Cardiac septum (tissue), 1 donor: ENCODE measurements around the gene RNU5B-1. TPM values are rescaled to one million over a fixed set of nuclear protein-coding genes. Genes with fewer than 3 reads are reported as not detected.

ENCODE experiments used
- DNase-seq: peaks from one replicate; pipeline ENCODE4 v3.0.0-alpha.2; 2020; ENCODE audit warnings: low spot score
- intact Hi-C: fragments of 100-400 bp; cut with DNase I; formaldehyde crosslinking; loops from one replicate; pipeline ENCODE4 v1.14.0; 2022
- total RNA-seq: library from RNA; stranded (reverse); fragmentation: NEBNext Ultra II Directional; extraction: Animal tissue kit (Norgen Biotek cat#: 25700); gene quantifications from one replicate; pipeline ENCODE4 v1.2.1, GENCODE V29; 2021
- donor health status: DM: no; HTN: no; CAD: no.

RNU5B-1 gene
- total RNA-seq, 1 donor from 2014 or later = 29.8 TPM

GRCh38 chr15:65286704-65287519 is 17.6 kb upstream of the RNU5B-1 start, which contains the start of gene PARP16:
TSS of gene PARP16 (minus strand) at chr15:65286883. CDS start at chr15:65286426, 457 bp downstream.
- intact Hi-C loops = loop anchor here (5.0 kb wide), 1 partner anchor 100 kb away; the partner anchor contains the start of gene CLPX

DNA sequence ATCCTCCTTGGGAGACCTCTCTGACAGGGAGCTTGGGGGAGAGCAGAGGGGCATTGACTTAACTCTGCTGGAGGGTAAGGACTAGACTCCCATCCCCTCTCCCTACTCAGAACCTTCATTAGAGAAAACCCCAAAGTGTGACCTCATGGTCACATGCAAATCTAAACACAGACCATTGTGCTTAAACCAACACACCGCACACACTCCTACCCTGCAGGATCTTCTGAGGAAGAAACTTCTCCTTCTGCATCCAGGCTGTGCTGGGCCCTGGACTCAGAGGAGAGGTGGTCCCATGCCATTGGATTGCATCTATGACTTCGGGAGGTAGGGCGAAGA is 17.0 kb upstream of the RNU5B-1 start:
- DNase-seq = no peak
- intact Hi-C loops = loop anchor here (5.0 kb wide), 1 partner anchor 100 kb away; the partner anchor contains the start of gene CLPX

More at GRCh38 chr15:65286704-65287519, 17.6 kb upstream of the RNU5B-1 start, which contains the start of gene PARP16:
- peak; percentile 98 for DNase-seq

DNA sequence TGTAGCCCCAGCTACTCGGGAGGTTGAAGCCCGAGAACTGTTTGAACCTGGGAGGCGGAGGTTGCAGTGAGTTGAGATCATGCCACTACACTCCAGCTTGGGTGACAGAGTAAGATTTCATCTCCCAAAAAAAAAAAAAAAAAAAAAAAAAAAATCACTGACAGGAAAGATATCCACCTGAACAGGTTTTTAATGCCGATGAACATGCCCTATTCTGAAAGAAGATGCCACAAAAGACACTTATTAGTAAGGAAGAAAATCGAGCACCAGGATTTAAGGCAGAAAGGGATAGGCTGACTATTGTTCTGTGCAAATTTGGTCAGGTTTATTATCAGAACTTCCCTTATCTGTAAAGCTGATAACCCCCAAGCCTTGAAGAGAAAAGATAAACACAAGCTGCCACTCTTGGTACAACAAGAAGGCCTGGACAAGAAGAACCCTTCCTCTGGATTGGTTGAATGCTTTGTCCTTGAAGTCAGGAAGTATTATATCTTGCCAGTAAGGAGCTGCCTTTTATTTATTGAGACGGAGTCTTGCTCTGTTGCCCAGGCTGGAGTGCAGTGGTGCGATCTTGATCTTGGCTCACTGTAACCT is 15.1 kb upstream of the RNU5B-1 start:
- intact Hi-C loops = loop anchor here (5.0 kb wide), 1 partner anchor 102 kb away; the partner anchor contains the start of gene CLPX
- no peak for DNase-seq

DNA sequence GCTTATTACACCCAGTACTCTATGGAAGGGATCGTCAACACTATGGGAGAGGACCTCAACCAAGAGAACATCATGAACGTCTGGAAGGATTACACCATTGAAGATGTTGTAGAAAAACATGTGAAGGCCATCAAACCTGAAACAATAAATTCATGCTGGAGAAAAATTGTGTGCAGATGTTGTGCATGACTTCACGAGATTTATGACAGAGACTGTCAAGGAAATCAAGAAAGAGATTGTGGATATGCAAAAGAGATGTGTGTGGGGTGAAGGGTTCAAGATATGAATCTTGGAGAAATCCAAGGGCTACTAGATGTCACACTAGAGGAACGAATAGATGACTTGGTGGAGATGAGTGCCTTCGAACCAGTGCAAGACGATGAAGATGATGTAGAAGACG is 14.2 kb upstream of the RNU5B-1 start:
- DNase-seq = no peak
- intact Hi-C loops = no loop called here

- DNase-seq = no peak
- intact Hi-C loops = no loop called here
Measured at GRCh38 chr15:65292938-65293518, 11.4 kb upstream of the RNU5B-1 start.

GRCh38 chr15:65298731-65299130 is 5.7 kb upstream of the RNU5B-1 start:
- DNase-seq = no peak
- intact Hi-C loops = loop anchor here (5.0 kb wide), 1 partner anchor 266 kb away; no protein-coding TSS in a partner anchor

DNA sequence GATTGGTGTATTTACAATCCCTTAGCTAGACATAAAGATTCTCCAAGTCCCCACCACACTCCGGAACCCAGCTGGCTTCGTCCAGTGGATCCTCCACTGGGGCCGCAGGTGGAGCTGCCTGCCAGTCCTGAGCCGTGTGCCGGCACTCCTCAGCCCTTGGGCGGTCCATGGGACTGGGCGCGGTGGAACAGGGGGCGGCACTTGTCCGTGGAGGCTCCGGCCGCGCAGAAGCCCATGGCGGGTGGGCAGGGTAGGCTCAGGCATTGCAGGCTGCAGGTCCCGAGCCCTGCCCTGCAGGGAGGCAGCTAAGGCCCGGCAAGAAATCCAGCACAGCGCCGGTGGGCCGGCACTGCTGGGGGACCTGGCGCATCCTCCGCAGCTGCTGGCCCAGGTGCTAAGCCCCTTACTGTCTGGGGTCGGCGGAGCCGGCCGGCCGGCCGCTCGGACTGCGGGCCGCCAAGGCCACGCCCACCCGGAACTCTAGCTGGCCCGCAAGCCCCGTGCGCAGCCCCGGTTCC is 3.5 kb upstream of the RNU5B-1 start:
- intact Hi-C loops = loop anchor here (5.0 kb wide), 1 partner anchor 114 kb away; the partner anchor contains the start of gene CLPX
- DNase-seq = no peak

DNA sequence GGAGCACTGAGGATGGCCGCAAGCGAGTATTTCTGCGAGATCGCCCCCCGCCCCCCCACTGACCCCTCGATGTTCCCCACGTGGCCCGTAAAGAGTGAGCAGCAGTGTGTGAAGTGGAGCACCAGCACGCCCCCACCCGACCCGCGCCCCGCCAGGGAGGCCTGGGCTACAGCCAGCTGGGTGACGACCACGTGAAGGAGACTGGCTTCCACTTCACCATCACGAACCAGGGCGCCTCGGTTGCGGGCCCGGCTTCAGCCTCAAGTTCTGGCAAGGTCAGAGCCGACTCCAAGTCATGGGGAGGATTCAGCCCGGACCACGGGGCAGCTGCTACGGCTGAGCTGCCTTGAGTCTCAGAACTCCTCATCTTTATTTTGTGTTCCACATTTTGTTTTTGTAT is 2.4 kb upstream of the RNU5B-1 start:
- intact Hi-C loops = loop anchor here (5.0 kb wide), 1 partner anchor 115 kb away; the partner anchor contains the start of gene CLPX
- no peak for DNase-seq

- intact Hi-C loops = loop anchor here (5.0 kb wide), 1 partner anchor 117 kb away; the partner anchor contains the start of gene CLPX
- no peak for DNase-seq
Measured at GRCh38 chr15:65303687-65304380, 643 bp upstream of the RNU5B-1 start.

GRCh38 chr15:65305150-65305758 is 777 bp downstream of the RNU5B-1 start:
- DNase-seq = no peak
- intact Hi-C loops = no loop called here

DNA sequence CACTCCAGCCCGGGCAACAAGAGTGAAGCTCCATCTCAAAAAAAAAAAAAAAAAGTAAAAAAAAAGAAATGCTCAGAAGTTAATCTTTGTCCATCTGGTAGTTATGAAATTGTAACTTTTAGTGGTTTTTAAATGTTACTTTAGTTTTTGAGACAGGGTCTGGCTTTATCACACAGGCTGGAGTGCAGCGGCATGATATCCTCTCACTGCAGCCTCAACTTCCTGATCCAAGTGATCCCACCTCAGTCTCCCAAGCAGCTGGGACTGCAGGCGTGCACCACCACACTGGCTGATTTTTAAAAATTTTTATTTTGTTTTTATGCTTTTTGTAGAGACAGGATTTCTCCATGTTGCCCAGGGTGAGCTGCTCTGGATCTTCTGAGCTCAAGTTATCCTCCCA is 1.3 kb downstream of the RNU5B-1 start:
- intact Hi-C loops = no loop called here
- no peak for DNase-seq

DNA sequence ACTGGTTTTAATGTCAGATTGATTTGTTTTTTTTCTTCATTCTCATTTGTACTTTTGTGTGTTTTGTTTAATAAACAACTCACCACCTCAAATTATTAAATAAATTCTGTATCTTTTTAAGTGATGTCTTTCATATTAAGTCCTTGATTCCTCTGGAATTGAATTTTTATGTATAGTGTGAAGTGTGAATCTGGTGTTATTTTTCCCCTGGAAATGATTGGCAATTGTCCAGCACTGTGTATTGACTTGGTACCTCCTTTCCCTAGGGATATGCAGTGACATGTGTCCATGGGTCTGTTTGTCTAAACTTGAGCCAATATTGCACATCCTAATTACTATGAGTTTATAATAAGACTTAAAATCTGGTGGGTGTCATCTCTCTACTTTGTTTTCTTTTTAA is 2.1 kb downstream of the RNU5B-1 start:
- no peak for DNase-seq

GRCh38 chr15:65307978-65308377 is 3.5 kb downstream of the RNU5B-1 start:
- no peak for DNase-seq
- intact Hi-C loops = no loop called here

More for the DNA sequence above, 2.1 kb downstream of the RNU5B-1 start:
- intact Hi-C loops = no loop called here

GRCh38 chr15:65309882-65310418 is 5.5 kb downstream of the RNU5B-1 start:
- intact Hi-C loops = no loop called here
- no peak for DNase-seq

- intact Hi-C loops = no loop called here
- no peak for DNase-seq
Measured at GRCh38 chr15:65310431-65311137, 6.1 kb downstream of the RNU5B-1 start.

GRCh38 chr15:65311760-65312159 is 7.3 kb downstream of the RNU5B-1 start:
- intact Hi-C loops = no loop called here
- no peak for DNase-seq

DNA sequence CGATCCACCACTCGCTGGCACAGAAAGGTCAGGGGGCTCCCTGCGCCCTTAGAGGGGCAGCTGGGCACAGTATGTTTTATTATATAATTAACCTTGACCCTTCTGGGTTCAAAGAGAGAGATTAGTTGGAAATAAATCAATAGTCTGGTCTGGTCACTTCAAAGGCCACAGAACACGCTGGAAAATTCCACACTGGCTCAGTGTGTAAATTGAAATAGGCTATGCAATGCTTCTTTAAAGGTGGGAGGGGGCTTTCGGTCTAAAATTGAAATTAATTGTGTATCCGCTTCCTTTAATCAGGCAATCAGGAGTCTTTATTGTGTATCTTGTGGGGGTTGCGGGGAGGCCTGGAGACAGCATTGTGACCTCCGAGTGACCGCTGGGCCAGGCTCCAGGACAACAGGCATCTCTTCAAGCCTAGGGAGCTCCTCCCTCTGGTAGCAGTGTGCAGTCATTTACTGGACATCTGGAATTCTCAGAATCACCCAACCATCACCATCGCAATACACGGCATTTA is 8.0 kb downstream of the RNU5B-1 start:
- intact Hi-C loops = no loop called here
- no peak for DNase-seq

DNA sequence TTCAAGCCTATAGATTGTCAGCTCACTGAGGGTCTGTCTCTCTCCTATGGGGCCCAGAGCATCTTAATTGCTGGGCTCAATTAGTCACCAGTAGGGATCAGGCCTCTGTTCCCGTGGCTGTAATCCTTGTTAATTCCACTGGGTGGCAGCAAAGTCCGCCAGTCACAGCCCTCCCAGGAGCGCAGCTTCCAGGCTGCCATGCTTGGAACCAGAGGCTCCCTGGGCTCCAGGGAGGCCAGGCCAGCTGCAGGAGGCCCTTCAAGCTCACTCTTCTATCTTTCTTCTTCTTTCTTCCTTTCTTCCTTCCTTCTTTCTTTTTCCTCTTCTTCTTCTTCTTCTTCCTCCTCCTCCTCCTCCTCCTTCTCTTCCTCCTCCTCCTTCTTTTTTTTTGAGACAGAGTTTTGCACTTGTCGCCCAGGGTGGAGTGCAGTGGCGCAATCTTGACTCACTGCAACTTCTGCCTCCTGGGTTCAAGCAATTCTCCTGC is 14.4 kb downstream of the RNU5B-1 start:
- peak; percentile 87 for DNase-seq
- intact Hi-C loops = loop anchor here (1.0 kb wide), 1 partner anchor 66 kb away; no protein-coding TSS in a partner anchor
